Caco-2 (cell line): ENCODE measurements around the gene ALKAL2. TPM values are rescaled to one million over a fixed set of nuclear protein-coding genes. Genes with fewer than 3 reads are reported as not detected.

Experiments
- BruUV-seq: library from RNA; stranded (reverse); fragments of 400-500 nt; replicated peaks from 2 replicates; lab custom pipeline; 2021; lab: Mats Ljungman, UMichigan
- CTCF ChIA-PET: fragments of 300-600 bp; sonication (Branson Sonifier 250); formaldehyde crosslinking; loops from one replicate; lab custom pipeline; 2022; ENCODE audit warnings: antibody characterized with exemption; lab: Charles Lee
- POLR2A ChIA-PET: fragments of 300-600 bp; sonication (Branson Sonifier 250); formaldehyde crosslinking; loops from one replicate; lab custom pipeline; 2022; ENCODE audit warnings: antibody characterized with exemption; lab: Charles Lee
- DNase-seq, 2 experiments: peaks; one replicate each; pipeline versions ENCODE4 v3.0.0 to v3.0.0-alpha.2; 2020 to 2022
- H3K27me3 ChIP-seq: replicated peaks from 2 replicates; pipeline ENCODE4 v1.6.0; 2011; ENCODE audit warnings: low read length; ENCODE audit not compliant: control insufficient read depth, insufficient read depth
- H3K36me3 ChIP-seq: 2 replicates; pipeline ENCODE4 v1.5.1; 2011; ENCODE audit warnings: low read length; ENCODE audit not compliant: control insufficient read depth, insufficient read depth
- H3K4me1 ChIP-seq: fragments of 250-450 bp; sonication (Bioruptor Pico); 2 replicates; pipeline ENCODE4 v1.5.1; 2020; ENCODE audit warnings: mild to moderate bottlenecking
- H3K4me3 ChIP-seq: 2 replicates; pipeline ENCODE4 v1.5.1; 2011; ENCODE audit warnings: low read depth, mild to moderate bottlenecking, control low read depth, low read length
- H3K9me3 ChIP-seq: fragments of 250-450 bp; sonication (Bioruptor Pico); 2 replicates; pipeline ENCODE4 v1.5.1; 2020; ENCODE audit warnings: mild to moderate bottlenecking, moderate library complexity
- H3K27ac Mint-ChIP-seq: one replicate; pipeline ENCODE4 v1.8.0; 2022; ENCODE audit warnings: mixed read lengths; ENCODE audit not compliant: unreplicated experiment
- H3K27me3 Mint-ChIP-seq: one replicate; pipeline ENCODE4 v1.8.0; 2022; ENCODE audit warnings: mixed read lengths; ENCODE audit not compliant: insufficient read depth, unreplicated experiment
- H3K36me3 Mint-ChIP-seq: one replicate; pipeline ENCODE4 v1.8.0; 2022; ENCODE audit warnings: mild to moderate bottlenecking, mixed read lengths; ENCODE audit not compliant: insufficient read depth, unreplicated experiment
- H3K4me1 Mint-ChIP-seq: one replicate; pipeline ENCODE4 v1.8.0; 2022; ENCODE audit warnings: low read depth, mixed read lengths; ENCODE audit not compliant: unreplicated experiment
- H3K4me3 Mint-ChIP-seq: one replicate; pipeline ENCODE4 v1.8.0; 2022; ENCODE audit warnings: mild to moderate bottlenecking, moderate library complexity, mixed read lengths; ENCODE audit not compliant: unreplicated experiment
- H3K9me3 Mint-ChIP-seq: one replicate; pipeline ENCODE4 v1.8.0; 2022; ENCODE audit warnings: mixed read lengths; ENCODE audit not compliant: unreplicated experiment
- intact Hi-C: fragments of 100-400 bp; cut with micrococcal nuclease; formaldehyde crosslinking; loops from one replicate; pipeline ENCODE4 v1.10.0; 2022; ENCODE audit not compliant: unreplicated experiment
- total RNA-seq: library from RNA; stranded (reverse); gene quantifications from 2 replicates; pipeline ENCODE4 v1.2.3, GENCODE V29; 2022
- TF ChIP-seq, protein P1 (sequence below), 2 experiments: fragments of 200-600 bp in 1 of 2; IDR thresholded peaks; 1 replicate in 1 of 2; 2 replicates in 1 of 2; pipeline versions ENCODE4 v1.5.1 to v1.8.0; 2011 to 2022; ENCODE audit warnings: antibody characterized with exemption in 1 of 2, control low read depth in 1 of 2, inconsistent platforms in 1 of 2, low read depth in 1 of 2, low read length in 1 of 2, mild to moderate bottlenecking in 1 of 2, moderate library complexity in 1 of 2; ENCODE audit not compliant: insufficient read depth in 1 of 2, severe bottlenecking in 1 of 2, unreplicated experiment in 1 of 2

Gene ALKAL2
- total RNA-seq, 1 experiment from 2014 or later: not detected

- no peak for DNase-seq
- no TSS peak for BruUV-seq
- H3K4me1 Mint-ChIP-seq: no peaks in the 10 kb centered on the region
- H3K27me3 ChIP-seq: no peaks in the 10 kb centered on the region
- H3K4me3 Mint-ChIP-seq: no peak overlapping the region
- CTCF ChIA-PET: no interaction called here
- no peaks in the 10 kb centered on the region for H3K9me3 ChIP-seq
- H3K27me3 Mint-ChIP-seq: peaks cover 7% of the 10 kb centered on the region
- H3K36me3 ChIP-seq: no peaks in the 10 kb centered on the region
- H3K27ac Mint-ChIP-seq: no peak overlapping the region
- H3K4me1 ChIP-seq: no peaks in the 10 kb centered on the region
- no peak overlapping the region for H3K4me3 ChIP-seq
- POLR2A ChIA-PET: no interaction called here
- H3K9me3 Mint-ChIP-seq: no peaks in the 10 kb centered on the region
- intact Hi-C loops: no loop called here
- peaks cover 45% of the 10 kb centered on the region for H3K36me3 Mint-ChIP-seq
- TF ChIP-seq, protein P1, sequence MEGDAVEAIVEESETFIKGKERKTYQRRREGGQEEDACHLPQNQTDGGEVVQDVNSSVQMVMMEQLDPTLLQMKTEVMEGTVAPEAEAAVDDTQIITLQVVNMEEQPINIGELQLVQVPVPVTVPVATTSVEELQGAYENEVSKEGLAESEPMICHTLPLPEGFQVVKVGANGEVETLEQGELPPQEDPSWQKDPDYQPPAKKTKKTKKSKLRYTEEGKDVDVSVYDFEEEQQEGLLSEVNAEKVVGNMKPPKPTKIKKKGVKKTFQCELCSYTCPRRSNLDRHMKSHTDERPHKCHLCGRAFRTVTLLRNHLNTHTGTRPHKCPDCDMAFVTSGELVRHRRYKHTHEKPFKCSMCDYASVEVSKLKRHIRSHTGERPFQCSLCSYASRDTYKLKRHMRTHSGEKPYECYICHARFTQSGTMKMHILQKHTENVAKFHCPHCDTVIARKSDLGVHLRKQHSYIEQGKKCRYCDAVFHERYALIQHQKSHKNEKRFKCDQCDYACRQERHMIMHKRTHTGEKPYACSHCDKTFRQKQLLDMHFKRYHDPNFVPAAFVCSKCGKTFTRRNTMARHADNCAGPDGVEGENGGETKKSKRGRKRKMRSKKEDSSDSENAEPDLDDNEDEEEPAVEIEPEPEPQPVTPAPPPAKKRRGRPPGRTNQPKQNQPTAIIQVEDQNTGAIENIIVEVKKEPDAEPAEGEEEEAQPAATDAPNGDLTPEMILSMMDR (IDR thresholded peaks at IDR 0.05; ENCODE audit: insufficient read depth in 1 of 2, low read depth in 1 of 2, low read length in 1 of 2, severe bottlenecking in 1 of 2, unreplicated experiment in 1 of 2): no peak
Measured at GRCh38 chr2:281381-281780, 6.5 kb downstream of the ALKAL2 start.

GRCh38 chr2:280650-281110, 7.2 kb downstream of the ALKAL2 start:
- Mint-ChIP-seq H3K4me1 (no peaks in the 10 kb centered on the region), H3K4me3 (no peak overlapping the region), H3K27me3 (peaks cover 2% of the 10 kb centered on the region), H3K27ac (no peak overlapping the region), H3K36me3 (peaks cover 52% of the 10 kb centered on the region), H3K9me3 (no peaks in the 10 kb centered on the region)
- Histone ChIP-seq H3K4me1 (no peaks in the 10 kb centered on the region), H3K27me3 (no peaks in the 10 kb centered on the region), H3K36me3 (0 out of 2 replicates have a peak, but pooled peaks cover 2% of the 10 kb centered on the region), H3K9me3 (no peaks in the 10 kb centered on the region), H3K4me3 (no peak overlapping the region)
- BruUV-seq: no TSS peak
- DNase-seq: no peak
- intact Hi-C loops: no loop called here
- TF ChIP-seq, protein P1 (IDR thresholded peaks at IDR 0.05; ENCODE audit: insufficient read depth in 1 of 2, low read depth in 1 of 2, low read length in 1 of 2, severe bottlenecking in 1 of 2, unreplicated experiment in 1 of 2): no peak
- ChIA-PET CTCF (no interaction called here), POLR2A (no interaction called here)

- no peaks in the 10 kb centered on the region for H3K27me3 Mint-ChIP-seq
- intact Hi-C loops: no loop called here
Measured at GRCh38 chr2:279956-280649, 7.8 kb downstream of the ALKAL2 start.

More at GRCh38 chr2:279956-280649, 7.8 kb downstream of the ALKAL2 start:
- Histone ChIP-seq H3K4me1 (no peaks in the 10 kb centered on the region), H3K9me3 (no peaks in the 10 kb centered on the region), H3K36me3 (0 out of 2 replicates have a peak, but pooled peaks cover 2% of the 10 kb centered on the region), H3K27me3 (no peaks in the 10 kb centered on the region), H3K4me3 (no peak overlapping the region)
- BruUV-seq: no TSS peak
- Mint-ChIP-seq H3K9me3 (no peaks in the 10 kb centered on the region), H3K36me3 (peaks cover 58% of the 10 kb centered on the region), H3K4me3 (no peak overlapping the region), H3K27ac (no peak overlapping the region), H3K4me1 (no peaks in the 10 kb centered on the region)
- ChIA-PET POLR2A (no interaction called here), CTCF (no interaction called here)
- no peak for DNase-seq
- TF ChIP-seq, protein P1 (IDR thresholded peaks at IDR 0.05; ENCODE audit: insufficient read depth in 1 of 2, low read depth in 1 of 2, low read length in 1 of 2, severe bottlenecking in 1 of 2, unreplicated experiment in 1 of 2): no peak
